ENCODE data around the gene POU6F2.

DNA sequence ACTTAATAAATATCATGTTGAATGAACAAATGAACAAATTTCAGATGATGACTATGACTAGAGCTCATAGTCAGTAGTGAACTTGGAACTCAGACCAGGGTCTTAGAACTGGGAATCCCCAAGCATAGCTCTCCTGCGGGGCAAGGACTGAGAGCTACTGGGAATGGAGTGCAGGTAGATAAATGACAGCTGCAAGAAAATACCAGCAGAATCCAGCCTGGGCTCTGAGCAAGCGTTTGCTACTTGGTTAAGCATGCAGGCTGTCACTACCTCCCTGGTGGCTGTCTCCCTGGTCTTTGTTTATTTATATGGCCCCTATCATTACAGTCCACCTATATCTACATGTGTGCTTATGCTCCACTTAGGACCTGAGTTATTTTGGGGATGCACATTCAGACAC is 208.4 kb downstream of the POU6F2 start:
- TF ChIP-seq, protein P1, sequence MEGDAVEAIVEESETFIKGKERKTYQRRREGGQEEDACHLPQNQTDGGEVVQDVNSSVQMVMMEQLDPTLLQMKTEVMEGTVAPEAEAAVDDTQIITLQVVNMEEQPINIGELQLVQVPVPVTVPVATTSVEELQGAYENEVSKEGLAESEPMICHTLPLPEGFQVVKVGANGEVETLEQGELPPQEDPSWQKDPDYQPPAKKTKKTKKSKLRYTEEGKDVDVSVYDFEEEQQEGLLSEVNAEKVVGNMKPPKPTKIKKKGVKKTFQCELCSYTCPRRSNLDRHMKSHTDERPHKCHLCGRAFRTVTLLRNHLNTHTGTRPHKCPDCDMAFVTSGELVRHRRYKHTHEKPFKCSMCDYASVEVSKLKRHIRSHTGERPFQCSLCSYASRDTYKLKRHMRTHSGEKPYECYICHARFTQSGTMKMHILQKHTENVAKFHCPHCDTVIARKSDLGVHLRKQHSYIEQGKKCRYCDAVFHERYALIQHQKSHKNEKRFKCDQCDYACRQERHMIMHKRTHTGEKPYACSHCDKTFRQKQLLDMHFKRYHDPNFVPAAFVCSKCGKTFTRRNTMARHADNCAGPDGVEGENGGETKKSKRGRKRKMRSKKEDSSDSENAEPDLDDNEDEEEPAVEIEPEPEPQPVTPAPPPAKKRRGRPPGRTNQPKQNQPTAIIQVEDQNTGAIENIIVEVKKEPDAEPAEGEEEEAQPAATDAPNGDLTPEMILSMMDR (conservative IDR thresholded peaks at IDR 0.05; ENCODE audit: low read depth, low read length) = no peak
- no peak for TF ChIP-seq EZH2 (IDR thresholded peaks at IDR 0.05; ENCODE audit: borderline replicate concordance, low read depth, low read length, poor library complexity, severe bottlenecking)

Measured in A673 (cell line).